NCI-H1694 treated with DMSO at 0.1 percent for 48 hours (cell line): ENCODE results near the gene PAX2.

Experiments
- DNase-seq: peaks from one replicate; lab custom pipeline; 2025; lab: John Stamatoyannopoulos, UW

The PAX2 gene

GRCh38 chr10:100739517-100740368, 5.6 kb upstream of the PAX2 start:
- DNase-seq: no peak

GRCh38 chr10:100740476-100741377, 4.7 kb upstream of the PAX2 start:
- DNase-seq: no peak

GRCh38 chr10:100741378-100742075, 3.9 kb upstream of the PAX2 start:
- DNase-seq: no peak

GRCh38 chr10:100742076-100742771, 3.2 kb upstream of the PAX2 start:
- no peak for DNase-seq

- DNase-seq: no peak
Measured at GRCh38 chr10:100742936-100743335, 2.4 kb upstream of the PAX2 start.

- peak; percentile 73 for DNase-seq
Measured at GRCh38 chr10:100743626-100744135, 1.7 kb upstream of the PAX2 start.

- DNase-seq: peak; percentile 39
Measured at GRCh38 chr10:100744136-100744986, 1.0 kb upstream of the PAX2 start.

- DNase-seq: no peak
Measured at GRCh38 chr10:100745882-100746783, 751 bp downstream of the PAX2 start.

GRCh38 chr10:100746784-100747455, 1.5 kb downstream of the PAX2 start:
- DNase-seq: no peak

GRCh38 chr10:100747456-100748230, 2.3 kb downstream of the PAX2 start:
- no peak for DNase-seq

- DNase-seq: no peak
Measured at GRCh38 chr10:100748231-100749058, 3.1 kb downstream of the PAX2 start.

GRCh38 chr10:100749059-100749308, 3.6 kb downstream of the PAX2 start:
- DNase-seq: no peak

- no peak for DNase-seq
Measured at GRCh38 chr10:100749309-100750217, 4.2 kb downstream of the PAX2 start.

GRCh38 chr10:100750291-100751210, 5.2 kb downstream of the PAX2 start:
- no peak for DNase-seq

- no peak for DNase-seq
Measured at GRCh38 chr10:100751211-100751933, 6.0 kb downstream of the PAX2 start.
